Mucosa of stomach (tissue), 1 donor: ENCODE measurements around the gene CAP2.

Experiments
- H3K27me3 ChIP-seq: one replicate; pipeline ENCODE4 v1.7.0; 2013; ENCODE audit warnings: mild to moderate bottlenecking, low read length; ENCODE audit not compliant: control insufficient read depth, insufficient read depth
- H3K36me3 ChIP-seq: one replicate; pipeline ENCODE4 v1.7.0; 2013; ENCODE audit warnings: low read length; ENCODE audit not compliant: control insufficient read depth, insufficient read depth
- H3K4me1 ChIP-seq: one replicate; pipeline ENCODE4 v1.7.0; 2013; ENCODE audit warnings: mild to moderate bottlenecking, low read length; ENCODE audit not compliant: control insufficient read depth, insufficient read depth
- H3K4me3 ChIP-seq: one replicate; pipeline ENCODE4 v1.7.0; 2013; ENCODE audit warnings: low read length
- H3K9ac ChIP-seq: one replicate; pipeline ENCODE4 v1.7.0; 2013; ENCODE audit warnings: mild to moderate bottlenecking, low read length, moderate library complexity
- H3K9me3 ChIP-seq: one replicate; pipeline ENCODE4 v1.7.0; 2013; ENCODE audit warnings: mild to moderate bottlenecking, low read length, moderate library complexity; ENCODE audit not compliant: control insufficient read depth
- donor health status: Pancreatic carcinoma.

CAP2 gene

GRCh38 chr6:17392978-17393891 lies at the start of gene CAP2:
CAP2 (plus strand) TSS chr6:17393595; CDS start chr6:17421556, 27,961 bp downstream.
- Histone ChIP-seq H3K27me3 (no peaks in the 10 kb centered on the region), H3K36me3 (no peaks in the 10 kb centered on the region), H3K9ac (peak within 1 kb of the TSS; percentile 40), H3K4me3 (no peak within 1 kb of the TSS), H3K9me3 (no peaks in the 10 kb centered on the region), H3K4me1 (no peaks in the 10 kb centered on the region)

- Histone ChIP-seq H3K9ac (no peak overlapping the region), H3K9me3 (no peaks in the 10 kb centered on the region), H3K27me3 (no peaks in the 10 kb centered on the region), H3K4me1 (no peaks in the 10 kb centered on the region), H3K4me3 (no peak overlapping the region), H3K36me3 (no peaks in the 10 kb centered on the region)
Observed at GRCh38 chr6:17347012-17347411, 46.4 kb upstream of the CAP2 start.

- H3K4me1 ChIP-seq, result no peaks in the 10 kb centered on the region
- no peak overlapping the region for H3K4me3 ChIP-seq
- no peaks in the 10 kb centered on the region for H3K27me3 ChIP-seq
- no peaks in the 10 kb centered on the region for H3K36me3 ChIP-seq
- no peak overlapping the region for H3K9ac ChIP-seq
- H3K9me3 ChIP-seq, result no peaks in the 10 kb centered on the region
Observed at GRCh38 chr6:17349427-17349826, 44.0 kb upstream of the CAP2 start.

- Histone ChIP-seq H3K27me3 (no peaks in the 10 kb centered on the region), H3K9ac (no peak overlapping the region), H3K4me3 (no peak overlapping the region), H3K36me3 (no peaks in the 10 kb centered on the region), H3K4me1 (no peaks in the 10 kb centered on the region), H3K9me3 (no peaks in the 10 kb centered on the region)
Observed at GRCh38 chr6:17352302-17352701, 41.1 kb upstream of the CAP2 start.

GRCh38 chr6:17353440-17354175 lies 39.8 kb upstream of the CAP2 start:
- H3K9me3 ChIP-seq, result no peaks in the 10 kb centered on the region

GRCh38 chr6:17354700-17355403 lies 38.5 kb upstream of the CAP2 start:
- H3K36me3 ChIP-seq, result no peaks in the 10 kb centered on the region
- no peak overlapping the region for H3K9ac ChIP-seq
- H3K4me1 ChIP-seq, result no peaks in the 10 kb centered on the region
- H3K9me3 ChIP-seq, result no peaks in the 10 kb centered on the region
- H3K27me3 ChIP-seq, result no peaks in the 10 kb centered on the region
- no peak overlapping the region for H3K4me3 ChIP-seq

More at GRCh38 chr6:17353440-17354175, 39.8 kb upstream of the CAP2 start:
- no peak overlapping the region for H3K4me3 ChIP-seq
- H3K27me3 ChIP-seq, result no peaks in the 10 kb centered on the region
- no peaks in the 10 kb centered on the region for H3K36me3 ChIP-seq
- H3K4me1 ChIP-seq, result no peaks in the 10 kb centered on the region
- no peak overlapping the region for H3K9ac ChIP-seq

- no peak overlapping the region for H3K9ac ChIP-seq
- no peaks in the 10 kb centered on the region for H3K27me3 ChIP-seq
- no peak overlapping the region for H3K4me3 ChIP-seq
- H3K36me3 ChIP-seq, result no peaks in the 10 kb centered on the region
- H3K4me1 ChIP-seq, result no peaks in the 10 kb centered on the region
- no peaks in the 10 kb centered on the region for H3K9me3 ChIP-seq
Observed at GRCh38 chr6:17355404-17355774, 38.0 kb upstream of the CAP2 start.

GRCh38 chr6:17358515-17358914 lies 34.9 kb upstream of the CAP2 start:
- H3K27me3 ChIP-seq, result no peaks in the 10 kb centered on the region
- no peaks in the 10 kb centered on the region for H3K9me3 ChIP-seq
- H3K9ac ChIP-seq, result no peak overlapping the region
- no peak overlapping the region for H3K4me3 ChIP-seq
- no peaks in the 10 kb centered on the region for H3K4me1 ChIP-seq
- no peaks in the 10 kb centered on the region for H3K36me3 ChIP-seq

- H3K4me1 ChIP-seq, result no peaks in the 10 kb centered on the region
- H3K9me3 ChIP-seq, result no peaks in the 10 kb centered on the region
- H3K4me3 ChIP-seq, result no peak overlapping the region
- H3K36me3 ChIP-seq, result no peaks in the 10 kb centered on the region
- H3K27me3 ChIP-seq, result no peaks in the 10 kb centered on the region
- no peak overlapping the region for H3K9ac ChIP-seq
Observed at GRCh38 chr6:17360564-17360963, 32.8 kb upstream of the CAP2 start.

GRCh38 chr6:17361013-17361412 lies 32.4 kb upstream of the CAP2 start:
- Histone ChIP-seq H3K4me1 (no peaks in the 10 kb centered on the region), H3K36me3 (no peaks in the 10 kb centered on the region), H3K9ac (no peak overlapping the region), H3K27me3 (no peaks in the 10 kb centered on the region), H3K4me3 (no peak overlapping the region), H3K9me3 (no peaks in the 10 kb centered on the region)

- no peak overlapping the region for H3K9ac ChIP-seq
- no peaks in the 10 kb centered on the region for H3K36me3 ChIP-seq
- H3K4me1 ChIP-seq, result no peaks in the 10 kb centered on the region
- H3K9me3 ChIP-seq, result no peaks in the 10 kb centered on the region
- no peak overlapping the region for H3K4me3 ChIP-seq
- no peaks in the 10 kb centered on the region for H3K27me3 ChIP-seq
Observed at GRCh38 chr6:17365961-17366360, 27.4 kb upstream of the CAP2 start.

- Histone ChIP-seq H3K27me3 (no peaks in the 10 kb centered on the region), H3K36me3 (no peaks in the 10 kb centered on the region), H3K4me3 (no peak overlapping the region), H3K9ac (no peak overlapping the region), H3K4me1 (no peaks in the 10 kb centered on the region), H3K9me3 (no peaks in the 10 kb centered on the region)
Observed at GRCh38 chr6:17367868-17368267, 25.5 kb upstream of the CAP2 start.
